IMR-90 (cell line): ENCODE measurements around the gene ADCY9. TPM values are rescaled to one million over a fixed set of nuclear protein-coding genes. Genes with fewer than 3 reads are reported as not detected.
A peak's percentile ranks its signal among the peaks of the same experiment; 100 is the strongest.

Experiments
- ATAC-seq: fragments of 200-7000 bp; cut with Tn5 transposase; 2 replicates; pipeline ENCODE4 v1.9.1; 2020; ENCODE audit warnings: low read depth, mild to moderate bottlenecking, moderate library complexity
- BruUV-seq: library from RNA; stranded (reverse); fragments of 400-500 nt; replicated peaks from 2 replicates; lab custom pipeline; 2021; lab: Mats Ljungman, UMichigan
- CTCF ChIA-PET: fragments of 300-600 bp; formaldehyde crosslinking; extraction: SDS; loops from one replicate; lab custom pipeline; 2021; ENCODE audit warnings: antibody characterized with exemption; lab: Yijun Ruan, JAX
- POLR2A ChIA-PET: fragments of 300-600 bp; sonication (Branson Sonifier 250); formaldehyde crosslinking; loops from one replicate; lab custom pipeline; 2022; ENCODE audit warnings: antibody characterized with exemption; ENCODE audit not compliant: unreplicated experiment; lab: Charles Lee
- DNase-seq: peaks from one replicate; pipeline ENCODE4 v3.0.0; 2013
- H2AFZ ChIP-seq: replicated peaks from 2 replicates; pipeline ENCODE3; 2013; ENCODE audit warnings: low read length, mild to moderate bottlenecking; ENCODE audit not compliant: poor library complexity
- H2AK5ac ChIP-seq: 2 replicates; pipeline ENCODE4 v1.6.1; 2013; ENCODE audit warnings: low read depth, low read length, inconsistent platforms
- H2AK9ac ChIP-seq: replicated peaks from 2 replicates; pipeline ENCODE3; 2013; ENCODE audit warnings: mild to moderate bottlenecking, low read depth, low read length, moderate library complexity; ENCODE audit not compliant: poor library complexity
- H2BK120ac ChIP-seq: 2 replicates; pipeline ENCODE4 v1.6.1; 2013; ENCODE audit warnings: low read depth, low read length, inconsistent platforms
- H2BK15ac ChIP-seq: 3 replicates; pipeline ENCODE4 v1.6.1; 2013; ENCODE audit warnings: low read depth, low read length, inconsistent platforms
- H2BK20ac ChIP-seq: 2 replicates; pipeline ENCODE4 v1.6.1; 2013; ENCODE audit warnings: low read depth, mild to moderate bottlenecking, inconsistent platforms, low read length, moderate library complexity
- H2BK5ac ChIP-seq: 2 replicates; pipeline ENCODE4 v1.6.1; 2013; ENCODE audit warnings: mild to moderate bottlenecking, low read depth, low read length, inconsistent platforms; ENCODE audit not compliant: poor library complexity, severe bottlenecking
- H3K14ac ChIP-seq: replicated peaks from 2 replicates; pipeline ENCODE4 v1.6.1; 2013; ENCODE audit warnings: low read depth, low read length, inconsistent platforms
- H3K18ac ChIP-seq: 2 replicates; pipeline ENCODE4 v1.6.1; 2013; ENCODE audit warnings: low read depth, low read length, control low read depth
- H3K23ac ChIP-seq: 2 replicates; pipeline ENCODE4 v1.6.1; 2013; ENCODE audit warnings: low read depth, low read length, inconsistent platforms
- H3K27ac ChIP-seq: 2 replicates; pipeline ENCODE4 v1.5.1; 2013; ENCODE audit warnings: mild to moderate bottlenecking, control low read depth, low read length; ENCODE audit not compliant: insufficient read depth
- H3K27me3 ChIP-seq: 2 replicates; pipeline ENCODE4 v1.6.1; 2013; ENCODE audit warnings: low read length; ENCODE audit not compliant: control insufficient read depth, insufficient read depth
- H3K36me3 ChIP-seq: 2 replicates; pipeline ENCODE4 v1.6.1; 2013; ENCODE audit warnings: low read length, mixed read lengths; ENCODE audit not compliant: control insufficient read depth, insufficient read depth
- H3K4ac ChIP-seq: 2 replicates; pipeline ENCODE4 v1.6.1; 2013; ENCODE audit warnings: low read depth, low read length, inconsistent platforms
- H3K4me1 ChIP-seq: 2 replicates; pipeline ENCODE4 v1.6.1; 2013; ENCODE audit warnings: low read length, mixed read lengths; ENCODE audit not compliant: control insufficient read depth, insufficient read depth
- H3K4me2 ChIP-seq: 2 replicates; pipeline ENCODE4 v1.6.1; 2013; ENCODE audit warnings: low read depth, mild to moderate bottlenecking, control low read depth, low read length, moderate library complexity
- H3K4me3 ChIP-seq: 2 replicates; pipeline ENCODE4 v1.5.1; 2013; ENCODE audit warnings: low read depth, mild to moderate bottlenecking, control low read depth, low read length, moderate library complexity; ENCODE audit not compliant: insufficient read depth
- H3K56ac ChIP-seq: 2 replicates; pipeline ENCODE4 v1.6.1; 2013; ENCODE audit warnings: low read length, inconsistent platforms; ENCODE audit not compliant: insufficient read depth; ENCODE audit errors: extremely low read depth
- H3K79me1 ChIP-seq, 2 experiments: 2 replicates each; pipeline ENCODE4 v1.6.1; 2013; ENCODE audit warnings: low read length in 2 of 2, inconsistent platforms in 1 of 2, low read depth in 1 of 2
- H3K9ac ChIP-seq: 2 replicates; pipeline ENCODE4 v1.6.1; 2013; ENCODE audit warnings: low read depth, low read length, control low read depth
- H3K9me1 ChIP-seq: 2 replicates; pipeline ENCODE4 v1.6.1; 2013; ENCODE audit warnings: low read length, inconsistent platforms; ENCODE audit not compliant: insufficient read depth
- H3K9me3 ChIP-seq: 2 replicates; pipeline ENCODE4 v1.6.1; 2013; ENCODE audit warnings: low read length; ENCODE audit not compliant: control insufficient read depth, insufficient read depth
- H4K20me1 ChIP-seq: 2 replicates; pipeline ENCODE4 v1.6.1; 2013; ENCODE audit warnings: low read length, inconsistent platforms; ENCODE audit not compliant: insufficient read depth
- H4K5ac ChIP-seq: 2 replicates; pipeline ENCODE4 v1.6.1; 2013; ENCODE audit warnings: mild to moderate bottlenecking, low read depth, low read length, control low read depth
- H4K8ac ChIP-seq, 2 experiments: 2 replicates each; pipeline ENCODE4 v1.6.1; 2013; ENCODE audit warnings: low read depth in 2 of 2, low read length in 2 of 2, control low read depth in 1 of 2, inconsistent platforms in 1 of 2
- H4K91ac ChIP-seq: 2 replicates; pipeline ENCODE4 v1.6.1; 2013; ENCODE audit warnings: low read depth, low read length, inconsistent platforms; ENCODE audit not compliant: insufficient read depth
- FOS ChIP-seq: fragments of 150-350 bp; IDR thresholded peaks from 2 replicates; pipeline ENCODE4 v1.6.1; 2016; ENCODE audit warnings: low read depth, low read length
- SMC3 ChIP-seq: fragments of 150-350 bp; IDR thresholded peaks from 2 replicates; pipeline ENCODE4 v1.6.1; 2016; ENCODE audit warnings: low read depth, mild to moderate bottlenecking, antibody characterized with exemption, low read length, moderate library complexity
- WGBS, 2 experiments: methylation state at CpG; one replicate each; pipeline versions ENCODE4 v1.1.5 to v1.1.7; 2013; ENCODE audit warnings: missing lambda C conversion rate in 2 of 2; ENCODE audit not compliant: insufficient read length in 1 of 2; ENCODE audit errors: extremely low coverage in 2 of 2; 5-methylcytosine and 5-hydroxymethylcytosine counted together
- dilution Hi-C: fragments of 300-500 bp; cut with HindIII; formaldehyde crosslinking; loops from one replicate; pipeline ENCODE4 v1.14.3; 2018; ENCODE audit warnings: low sequenced_read_pairs; ENCODE audit not compliant: unreplicated experiment
- in situ Hi-C: fragments of 300-500 bp; cut with MboI; formaldehyde crosslinking; loops from 3 replicates; pipeline ENCODE4 v1.14.3; 2019; ENCODE audit warnings: low sequenced_read_pairs, inconsistent platforms, mixed read lengths
- intact Hi-C: fragments of 100-400 bp; cut with micrococcal nuclease; formaldehyde crosslinking; loops from 2 replicates; pipeline ENCODE4 v1.10.0; 2022
- polyA plus RNA-seq, 3 experiments: library from polyadenylated mRNA; depleted of rRNA; stranded (reverse); fragments of >200 nt; gene quantifications; 2 replicates each; pipeline ENCODE4 v1.2.3, GENCODE V29; 2012; ENCODE audit warnings: low replicate concordance in 1 of 3
- total RNA-seq: library from RNA; depleted of rRNA; stranded (reverse); fragments of >200 nt; gene quantifications from 2 replicates; pipeline ENCODE4 v1.2.3, GENCODE V29; 2012

The ADCY9 gene
- total and polyA plus RNA-seq, 2 of the 4 experiments (the other 2 are of a cell fraction): 5.4 to 12.5 TPM

- Histone ChIP-seq H4K20me1 (peaks cover 21% of the 10 kb centered on the region; the same call in 1 of the 2 replicates), H3K27me3 (no peaks in the 10 kb centered on the region), H3K4me2 (no peak overlapping the region), H3K18ac (peak overlapping the region; percentile 19; the same call in 1 of the 2 replicates), H2BK20ac (no peak overlapping the region), H2AK5ac (no peak overlapping the region), H3K9me3 (no peaks in the 10 kb centered on the region), H3K36me3 (no peaks in the 10 kb centered on the region; the same call in 1 of the 2 replicates), H2BK120ac (0 out of 2 replicates have a peak overlapping the region, but pooled peaks have one; percentile 10), H4K8ac (no peak overlapping the region), H4K5ac (no peak overlapping the region), H2BK5ac (no peak overlapping the region), H3K4me1 (peaks cover 11% of the 10 kb centered on the region), H3K23ac (no peak overlapping the region), H3K14ac (no peak overlapping the region), H3K79me1 (peaks cover 18 to 79% of the 10 kb centered on the region in 2 experiments; a peak in 3 of 4 replicates), H2BK15ac (no peak overlapping the region), H3K56ac (no peak overlapping the region), H3K4me3 (no peak overlapping the region), H3K27ac (no peak overlapping the region), H3K4ac (no peak overlapping the region), H3K9ac (no peak overlapping the region), H3K9me1 (peaks cover 5% of the 10 kb centered on the region; the same call in 1 of the 2 replicates), H2AK9ac (no peak overlapping the region), H4K91ac (no peak overlapping the region), H2AFZ (no peak overlapping the region)
- dilution Hi-C loops (no loop called here), intact Hi-C loops (loop anchor here (2.0 to 5.0 kb wide), 2 partner anchors 44 to 84 kb away; no protein-coding TSS in a partner anchor), in situ Hi-C loops (no loop called here)
- TF ChIP-seq SMC3 (no peak), FOS (no peak)
- CTCF ChIA-PET: no interaction called here
- no TSS peak for BruUV-seq
- DNase-seq: no peak
- WGBS, 2 experiments: no CpG with 5 or more reads among the region's 5 CpGs
- ATAC-seq: no peak
- POLR2A ChIA-PET: interaction anchor here (0.6 kb wide), 1 partner anchor 11 kb away, joined by 3 read pairs; no protein-coding TSS in a partner anchor
These were observed 19.7 kb downstream of the ADCY9 start for GRCh38 chr16:4096509-4096908.
